Colonic mucosa (tissue), 4 donors: ENCODE results near the gene PARD3B. TPM values are rescaled to one million over a fixed set of nuclear protein-coding genes. Genes with fewer than 3 reads are reported as not detected.

Experiments used
- DNase-seq: peaks from one replicate; pipeline ENCODE4 v3.0.0-alpha.2; 2020
- H3K27ac ChIP-seq: fragments of 200-600 bp; one replicate; pipeline ENCODE4 v1.8.0; 2021
- H3K27me3 ChIP-seq: fragments of 200-600 bp; one replicate; pipeline ENCODE4 v1.8.0; 2021
- H3K36me3 ChIP-seq: fragments of 200-600 bp; one replicate; pipeline ENCODE4 v1.8.0; 2021
- H3K4me1 ChIP-seq: fragments of 200-600 bp; one replicate; pipeline ENCODE4 v1.8.0; 2021; ENCODE audit warnings: mild to moderate bottlenecking
- H3K4me3 ChIP-seq: fragments of 200-600 bp; one replicate; pipeline ENCODE4 v1.8.0; 2021
- H3K9ac ChIP-seq, 2 donors: one replicate each; pipeline ENCODE4 v1.7.0; 2013; ENCODE audit warnings: control low read depth in 2 of 2, low read depth in 2 of 2, low read length in 2 of 2
- H3K9me3 ChIP-seq: fragments of 200-600 bp; one replicate; pipeline ENCODE4 v1.8.0; 2021
- CTCF ChIP-seq: fragments of 200-600 bp; IDR thresholded peaks from one replicate; pipeline ENCODE4 v1.8.0; 2022; ENCODE audit warnings: antibody characterized with exemption, mild to moderate bottlenecking
- intact Hi-C: fragments of 100-400 bp; cut with DNase I; formaldehyde crosslinking; loops from one replicate; pipeline ENCODE4 v1.14.1; 2022
- total RNA-seq, 2 donors: library from RNA; stranded (reverse); fragmentation: NEBNext Ultra II Directional in 1 of 2; extraction: Animal tissue kit (Norgen Biotek cat#: 25700) in 1 of 2; gene quantifications; one replicate each; pipeline ENCODE4 v1.2.1, GENCODE V29; 2021
- donor health status: healthy.
- donor health status: DM: no; HTN: no; CAD: no.
- donor health status: DM: no; HTN: no; CAD: no.

Gene PARD3B
- total RNA-seq, 2 donors from 2014 or later = 20.0 to 24.2 TPM

- H3K9ac ChIP-seq = no peak overlapping the region
- no peak for DNase-seq
- no peaks in the 10 kb centered on the region for H3K27me3 ChIP-seq
Measured at GRCh38 chr2:205045706-205046105, 500.4 kb downstream of the PARD3B start.

GRCh38 chr2:205047273-205047839 is 502.1 kb downstream of the PARD3B start:
- H3K4me3 ChIP-seq = no peak overlapping the region
- no peak for DNase-seq
- TF ChIP-seq CTCF = no peak
- no peaks in the 10 kb centered on the region for H3K4me1 ChIP-seq
- H3K9ac ChIP-seq = no peak overlapping the region
- intact Hi-C loops = no loop called here
- H3K36me3 ChIP-seq = no peaks in the 10 kb centered on the region
- H3K27me3 ChIP-seq = no peaks in the 10 kb centered on the region
- H3K27ac ChIP-seq = no peak overlapping the region
- H3K9me3 ChIP-seq = no peaks in the 10 kb centered on the region

More at GRCh38 chr2:205045706-205046105, 500.4 kb downstream of the PARD3B start:
- no peaks in the 10 kb centered on the region for H3K4me1 ChIP-seq
- no peak for TF ChIP-seq CTCF
- H3K36me3 ChIP-seq = no peaks in the 10 kb centered on the region
- no peak overlapping the region for H3K27ac ChIP-seq
- no peak overlapping the region for H3K4me3 ChIP-seq
- H3K9me3 ChIP-seq = no peaks in the 10 kb centered on the region
- intact Hi-C loops = no loop called here

GRCh38 chr2:205051417-205051816 is 506.1 kb downstream of the PARD3B start:
- no peaks in the 10 kb centered on the region for H3K9me3 ChIP-seq
- no peak for DNase-seq
- no peak overlapping the region for H3K9ac ChIP-seq
- intact Hi-C loops = no loop called here
- no peaks in the 10 kb centered on the region for H3K4me1 ChIP-seq
- TF ChIP-seq CTCF = no peak
- no peak overlapping the region for H3K4me3 ChIP-seq
- no peaks in the 10 kb centered on the region for H3K27me3 ChIP-seq
- H3K36me3 ChIP-seq = no peaks in the 10 kb centered on the region
- H3K27ac ChIP-seq = no peak overlapping the region

GRCh38 chr2:205052781-205053180 is 507.5 kb downstream of the PARD3B start:
- Histone ChIP-seq H3K4me3 (no peak overlapping the region), H3K27me3 (no peaks in the 10 kb centered on the region), H3K9ac (no peak overlapping the region), H3K4me1 (no peaks in the 10 kb centered on the region), H3K27ac (no peak overlapping the region), H3K36me3 (no peaks in the 10 kb centered on the region), H3K9me3 (no peaks in the 10 kb centered on the region)
- TF ChIP-seq CTCF = no peak
- DNase-seq = no peak
- intact Hi-C loops = no loop called here

GRCh38 chr2:205053827-205054410 is 508.6 kb downstream of the PARD3B start:
- intact Hi-C loops = no loop called here
- TF ChIP-seq CTCF = no peak
- Histone ChIP-seq H3K27me3 (no peaks in the 10 kb centered on the region), H3K36me3 (no peaks in the 10 kb centered on the region), H3K4me1 (no peaks in the 10 kb centered on the region), H3K9me3 (no peaks in the 10 kb centered on the region), H3K9ac (no peak overlapping the region), H3K27ac (no peak overlapping the region), H3K4me3 (no peak overlapping the region)
- DNase-seq = no peak
